ENCODE measurements around the gene GPLD1. TPM values are rescaled to one million over a fixed set of nuclear protein-coding genes. Genes with fewer than 3 reads are reported as not detected.

The GPLD1 gene
- total RNA-seq, 1 donor from 2014 or later: 6.0 TPM

DNA sequence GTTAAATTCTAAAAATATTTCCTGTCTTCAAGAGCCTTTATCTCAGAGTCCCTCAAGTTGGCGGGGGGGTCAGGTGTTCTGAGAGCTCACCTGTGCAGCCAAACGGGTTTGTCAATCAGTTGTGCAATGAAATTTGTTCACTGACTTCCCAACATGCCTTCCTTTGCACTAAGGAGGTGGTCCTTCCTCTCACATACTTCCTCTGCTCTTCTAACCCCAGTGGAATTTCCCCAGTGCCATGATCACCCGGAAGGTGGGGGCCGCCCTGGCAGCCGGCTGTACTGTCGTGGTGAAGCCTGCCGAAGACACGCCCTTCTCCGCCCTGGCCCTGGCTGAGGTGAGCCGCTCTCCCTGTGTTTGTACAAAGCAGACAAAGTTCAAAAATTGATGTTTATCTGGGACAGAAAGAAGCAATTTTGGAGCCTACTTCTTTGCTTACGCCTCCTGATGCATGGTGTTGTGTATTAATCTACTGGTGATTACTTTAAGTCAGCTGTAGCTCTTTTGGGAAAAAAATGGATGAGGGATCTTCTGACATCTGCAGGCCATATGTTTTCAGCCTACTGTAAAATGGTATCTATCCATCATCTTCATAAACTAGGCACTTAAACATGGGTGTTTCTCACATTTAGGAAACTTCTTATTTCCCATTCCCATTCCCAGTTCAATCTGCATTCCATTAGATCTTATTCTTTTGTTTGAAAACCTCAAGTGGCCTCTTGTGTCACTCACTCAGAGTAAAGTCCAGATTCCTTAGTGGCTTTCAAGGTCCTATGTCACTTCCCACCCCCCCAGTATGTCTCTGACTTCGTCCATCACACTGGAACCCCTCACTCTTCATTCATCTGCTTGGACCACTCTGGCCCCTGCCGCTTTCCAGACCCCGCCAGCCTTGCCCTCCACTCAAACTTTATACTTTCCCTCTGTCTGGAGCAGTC, 15.5 kb upstream of the GPLD1 start:
- DNase-seq (ENCODE audit: low read depth, low spot score): no peak
- TF ChIP-seq, protein P1, sequence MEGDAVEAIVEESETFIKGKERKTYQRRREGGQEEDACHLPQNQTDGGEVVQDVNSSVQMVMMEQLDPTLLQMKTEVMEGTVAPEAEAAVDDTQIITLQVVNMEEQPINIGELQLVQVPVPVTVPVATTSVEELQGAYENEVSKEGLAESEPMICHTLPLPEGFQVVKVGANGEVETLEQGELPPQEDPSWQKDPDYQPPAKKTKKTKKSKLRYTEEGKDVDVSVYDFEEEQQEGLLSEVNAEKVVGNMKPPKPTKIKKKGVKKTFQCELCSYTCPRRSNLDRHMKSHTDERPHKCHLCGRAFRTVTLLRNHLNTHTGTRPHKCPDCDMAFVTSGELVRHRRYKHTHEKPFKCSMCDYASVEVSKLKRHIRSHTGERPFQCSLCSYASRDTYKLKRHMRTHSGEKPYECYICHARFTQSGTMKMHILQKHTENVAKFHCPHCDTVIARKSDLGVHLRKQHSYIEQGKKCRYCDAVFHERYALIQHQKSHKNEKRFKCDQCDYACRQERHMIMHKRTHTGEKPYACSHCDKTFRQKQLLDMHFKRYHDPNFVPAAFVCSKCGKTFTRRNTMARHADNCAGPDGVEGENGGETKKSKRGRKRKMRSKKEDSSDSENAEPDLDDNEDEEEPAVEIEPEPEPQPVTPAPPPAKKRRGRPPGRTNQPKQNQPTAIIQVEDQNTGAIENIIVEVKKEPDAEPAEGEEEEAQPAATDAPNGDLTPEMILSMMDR (conservative IDR thresholded peaks at IDR 0.05): no peak
- Mint-ChIP-seq H3K9me3 (peaks cover 4% of the 10 kb centered on the region), H3K27me3 (ENCODE audit: low read depth) (no peaks in the 10 kb centered on the region), H3K4me1 (no peaks in the 10 kb centered on the region), H3K4me3 (no peak overlapping the region), H3K27ac (ENCODE audit: unreplicated experiment) (no peak overlapping the region), H3K36me3 (ENCODE audit: low read depth) (peaks cover 33% of the 10 kb centered on the region)

DNA sequence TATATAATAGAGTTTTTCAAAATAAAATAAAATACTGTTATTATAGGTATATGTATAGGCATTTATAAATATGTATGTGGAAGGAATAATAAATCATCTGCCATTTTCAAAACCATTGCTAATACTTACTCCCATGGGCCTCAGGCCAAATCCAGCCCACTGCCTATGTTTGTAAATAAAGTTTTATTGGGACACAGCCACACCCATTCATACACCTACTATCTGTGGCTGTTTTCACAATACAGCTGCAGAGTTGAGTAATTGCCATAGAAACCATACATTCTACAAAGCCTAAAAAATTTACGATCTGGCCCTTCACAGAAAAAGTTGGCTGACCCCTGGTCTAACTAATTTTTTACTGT, 14.9 kb upstream of the GPLD1 start:
- H3K4me3 Mint-ChIP-seq: no peak overlapping the region
- H3K9me3 Mint-ChIP-seq: peaks cover 4% of the 10 kb centered on the region
- no peak overlapping the region for H3K27ac Mint-ChIP-seq (ENCODE audit: unreplicated experiment)
- H3K4me1 Mint-ChIP-seq: no peaks in the 10 kb centered on the region
- no peak for DNase-seq (ENCODE audit: low read depth, low spot score)
- H3K36me3 Mint-ChIP-seq (ENCODE audit: low read depth): peaks cover 28% of the 10 kb centered on the region
- TF ChIP-seq, protein P1 (conservative IDR thresholded peaks at IDR 0.05): no peak
- H3K27me3 Mint-ChIP-seq (ENCODE audit: low read depth): no peaks in the 10 kb centered on the region

DNA sequence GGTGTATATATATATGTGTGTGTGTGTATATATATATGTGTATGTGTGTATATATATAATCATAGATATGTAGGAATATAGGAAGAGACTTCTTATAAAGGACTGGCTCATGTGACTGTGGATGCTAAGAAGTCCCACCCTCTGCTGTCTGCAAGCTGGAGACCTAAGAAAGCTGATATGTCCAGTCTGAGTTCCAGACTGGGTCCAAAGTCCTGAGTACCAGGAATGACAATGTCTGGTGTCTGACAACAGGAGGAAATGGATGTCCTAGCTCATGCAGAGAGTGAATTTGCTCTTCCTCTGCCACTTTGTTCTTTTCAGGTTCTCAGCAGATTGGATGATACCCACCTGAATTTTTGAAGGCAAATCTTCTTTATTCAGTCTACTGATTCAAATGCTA, 12.5 kb upstream of the GPLD1 start:
- TF ChIP-seq, protein P1 (conservative IDR thresholded peaks at IDR 0.05): no peak
- DNase-seq (ENCODE audit: low read depth, low spot score): no peak
- H3K4me1 Mint-ChIP-seq: no peaks in the 10 kb centered on the region
- H3K27me3 Mint-ChIP-seq (ENCODE audit: low read depth): no peaks in the 10 kb centered on the region
- H3K27ac Mint-ChIP-seq (ENCODE audit: unreplicated experiment): no peak overlapping the region
- H3K4me3 Mint-ChIP-seq: no peak overlapping the region
- peaks cover 17% of the 10 kb centered on the region for H3K36me3 Mint-ChIP-seq (ENCODE audit: low read depth)
- peaks cover 5% of the 10 kb centered on the region for H3K9me3 Mint-ChIP-seq

DNA sequence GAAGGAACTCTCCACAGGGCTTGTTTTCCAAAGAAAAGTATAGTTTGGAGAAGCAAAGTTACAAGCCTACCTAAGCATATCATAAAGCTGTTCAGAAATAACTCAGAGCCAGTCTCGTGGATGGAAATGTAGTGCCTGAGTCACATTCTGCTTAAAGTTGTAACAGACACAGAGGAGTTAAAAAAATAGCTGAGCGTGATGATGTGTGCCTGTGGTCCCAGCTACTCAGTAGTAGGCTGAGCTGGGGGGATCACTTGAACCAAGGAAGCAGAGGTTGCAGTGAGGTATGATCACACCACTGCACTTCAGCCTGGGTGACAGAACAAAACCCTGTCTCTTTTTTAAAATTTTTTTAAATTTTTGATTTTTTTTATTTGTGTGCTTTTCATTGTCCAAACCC, 12.0 kb upstream of the GPLD1 start:
- Mint-ChIP-seq H3K4me1 (no peaks in the 10 kb centered on the region), H3K4me3 (no peak overlapping the region), H3K27ac (ENCODE audit: unreplicated experiment) (no peak overlapping the region), H3K36me3 (ENCODE audit: low read depth) (peaks cover 15% of the 10 kb centered on the region), H3K9me3 (peaks cover 7% of the 10 kb centered on the region), H3K27me3 (ENCODE audit: low read depth) (no peaks in the 10 kb centered on the region)
- no peak for DNase-seq (ENCODE audit: low read depth, low spot score)
- TF ChIP-seq, protein P1 (conservative IDR thresholded peaks at IDR 0.05): no peak

DNA sequence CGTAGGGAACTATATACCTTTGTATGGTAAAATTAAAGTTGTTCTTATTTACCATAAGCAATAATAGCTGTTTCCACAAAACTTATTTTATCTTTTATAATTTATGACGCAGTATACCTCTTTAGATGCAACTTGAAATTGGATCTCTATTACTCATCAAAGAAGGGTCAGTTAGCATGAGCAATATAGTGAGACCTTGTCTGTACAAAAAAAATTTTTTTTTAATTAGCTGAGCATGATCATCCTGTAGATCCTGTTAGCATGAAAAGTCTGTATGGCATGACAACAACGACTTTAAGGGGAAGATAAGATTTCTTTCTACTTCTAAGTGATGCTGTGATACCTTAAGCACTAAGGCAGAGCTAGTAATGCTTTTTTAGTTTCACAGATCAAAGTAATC, 11.3 kb upstream of the GPLD1 start:
- no peaks in the 10 kb centered on the region for H3K27me3 Mint-ChIP-seq (ENCODE audit: low read depth)
- H3K9me3 Mint-ChIP-seq: peaks cover 7% of the 10 kb centered on the region
- no peak overlapping the region for H3K4me3 Mint-ChIP-seq
- H3K36me3 Mint-ChIP-seq (ENCODE audit: low read depth): peaks cover 15% of the 10 kb centered on the region
- no peak for DNase-seq (ENCODE audit: low read depth, low spot score)
- TF ChIP-seq, protein P1 (conservative IDR thresholded peaks at IDR 0.05): no peak
- H3K4me1 Mint-ChIP-seq: peaks cover 1% of the 10 kb centered on the region
- no peak overlapping the region for H3K27ac Mint-ChIP-seq (ENCODE audit: unreplicated experiment)
